ENCODE measurements around the gene MACC1.
"Not testable (repeated sequence)": the region's sequence is repeated elsewhere in the genome, so short reads cannot be mapped to it uniquely, and the experiment has no call there.

Gene MACC1

DNA sequence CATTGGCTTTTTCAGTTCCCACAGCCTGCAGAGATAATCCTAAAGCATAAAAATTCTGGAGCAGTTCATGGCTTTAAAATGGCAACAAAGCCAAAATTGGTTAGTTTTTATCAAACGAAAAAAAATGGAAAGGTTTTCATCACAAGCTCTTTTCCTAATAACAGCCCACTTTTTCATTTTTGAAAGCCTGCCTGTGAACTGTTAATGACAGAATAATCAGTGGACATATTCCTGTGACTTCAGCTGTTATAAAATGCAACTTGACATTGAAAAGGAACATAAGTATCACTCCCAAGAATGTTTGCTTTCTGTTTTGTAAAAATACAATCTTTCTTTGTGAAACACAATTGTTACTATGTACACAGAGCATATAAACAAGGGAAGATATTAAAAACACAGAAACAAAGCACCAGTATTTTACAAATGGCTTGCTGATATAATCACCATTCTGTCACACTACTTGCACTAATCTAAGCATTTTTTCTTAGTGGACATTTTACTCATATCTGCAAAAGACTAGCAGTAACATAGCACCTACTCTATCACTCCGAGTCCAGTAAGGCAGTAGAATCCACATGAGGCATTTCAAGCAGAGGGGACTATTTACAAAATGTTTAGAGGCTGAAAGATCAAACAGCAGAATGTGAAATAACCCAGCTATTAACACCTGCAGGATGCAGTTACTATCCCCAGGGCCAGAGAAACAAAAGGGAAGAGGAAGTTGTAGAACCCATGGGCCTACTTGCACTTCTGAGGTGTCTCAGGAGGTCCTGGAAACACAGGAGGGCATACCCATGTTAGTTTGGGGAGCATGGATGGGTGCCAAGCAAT, 26.4 kb downstream of the MACC1 start:
- DNase-seq (ENCODE audit: insufficient read length, low spot score) (no peak), FAIRE-seq (no peak)
- TF ChIP-seq, protein P1, sequence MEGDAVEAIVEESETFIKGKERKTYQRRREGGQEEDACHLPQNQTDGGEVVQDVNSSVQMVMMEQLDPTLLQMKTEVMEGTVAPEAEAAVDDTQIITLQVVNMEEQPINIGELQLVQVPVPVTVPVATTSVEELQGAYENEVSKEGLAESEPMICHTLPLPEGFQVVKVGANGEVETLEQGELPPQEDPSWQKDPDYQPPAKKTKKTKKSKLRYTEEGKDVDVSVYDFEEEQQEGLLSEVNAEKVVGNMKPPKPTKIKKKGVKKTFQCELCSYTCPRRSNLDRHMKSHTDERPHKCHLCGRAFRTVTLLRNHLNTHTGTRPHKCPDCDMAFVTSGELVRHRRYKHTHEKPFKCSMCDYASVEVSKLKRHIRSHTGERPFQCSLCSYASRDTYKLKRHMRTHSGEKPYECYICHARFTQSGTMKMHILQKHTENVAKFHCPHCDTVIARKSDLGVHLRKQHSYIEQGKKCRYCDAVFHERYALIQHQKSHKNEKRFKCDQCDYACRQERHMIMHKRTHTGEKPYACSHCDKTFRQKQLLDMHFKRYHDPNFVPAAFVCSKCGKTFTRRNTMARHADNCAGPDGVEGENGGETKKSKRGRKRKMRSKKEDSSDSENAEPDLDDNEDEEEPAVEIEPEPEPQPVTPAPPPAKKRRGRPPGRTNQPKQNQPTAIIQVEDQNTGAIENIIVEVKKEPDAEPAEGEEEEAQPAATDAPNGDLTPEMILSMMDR (IDR thresholded peaks at IDR 0.05; ENCODE audit: insufficient read depth, missing control alignments): no peak

DNA sequence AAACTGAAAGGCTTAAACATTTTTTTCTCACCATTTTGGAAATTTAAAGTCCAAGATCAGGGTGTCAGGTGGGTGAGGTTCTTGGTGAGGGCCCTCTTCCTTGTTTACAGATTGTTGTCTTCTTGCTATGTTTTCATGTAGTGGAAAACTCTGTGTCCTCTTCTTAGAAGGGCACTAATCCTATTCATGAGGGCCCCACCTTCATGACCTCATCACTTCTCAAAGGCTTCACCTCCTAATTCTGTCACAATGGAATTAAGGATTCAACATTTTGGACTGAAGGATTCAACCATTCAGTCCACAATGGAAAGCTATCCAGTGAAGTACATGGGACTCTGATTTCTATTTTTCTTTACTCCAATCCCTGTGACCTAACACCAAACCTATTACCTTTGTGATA, 27.3 kb downstream of the MACC1 start:
- TF ChIP-seq, protein P1 (IDR thresholded peaks at IDR 0.05; ENCODE audit: insufficient read depth, missing control alignments): no peak
- FAIRE-seq: no peak

DNA sequence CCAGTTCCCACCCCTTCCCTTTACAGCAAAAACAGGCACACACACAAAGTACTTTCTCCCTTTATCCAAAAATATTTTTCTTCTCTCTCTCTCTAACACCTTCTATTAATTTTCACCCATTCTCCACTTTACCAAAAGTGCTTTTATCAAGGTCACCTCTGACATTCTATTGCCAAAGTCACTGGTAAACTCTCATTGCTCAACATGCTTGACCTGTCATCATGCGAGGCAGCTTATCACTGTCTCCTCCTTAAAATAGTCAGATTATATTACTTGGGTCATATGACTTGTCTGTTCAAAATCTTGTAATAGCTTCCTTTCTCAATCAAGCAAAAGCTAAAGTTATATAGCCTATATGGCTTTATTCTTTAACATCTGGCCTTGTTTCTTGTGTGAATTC, 28.6 kb downstream of the MACC1 start:
- TF ChIP-seq, protein P1 (IDR thresholded peaks at IDR 0.05; ENCODE audit: insufficient read depth, missing control alignments): no peak
- DNase-seq (ENCODE audit: insufficient read length, low spot score) (no peak), FAIRE-seq (no peak)

More for the DNA sequence above, 27.3 kb downstream of the MACC1 start:
- DNase-seq (ENCODE audit: insufficient read length, low spot score): no peak

DNA sequence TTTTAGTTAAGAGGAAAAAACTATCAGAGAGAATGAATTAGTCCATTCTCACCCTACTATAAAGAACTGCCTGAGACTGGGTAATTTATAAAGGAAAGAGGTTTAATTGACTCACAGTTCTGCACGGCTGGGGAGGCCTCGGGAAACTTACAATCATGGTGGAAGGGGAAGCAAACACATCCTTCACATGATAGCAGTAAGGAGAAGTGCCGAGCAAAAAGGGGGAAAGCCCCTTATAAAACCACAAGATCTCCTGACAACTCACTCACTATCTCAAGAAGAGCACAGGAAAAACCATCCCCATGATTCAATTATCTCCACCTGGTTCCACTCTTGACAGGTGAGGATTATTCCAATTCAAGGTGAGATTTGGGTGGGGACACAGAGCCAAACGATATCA, 29.3 kb downstream of the MACC1 start:
- not testable (repeated sequence) for FAIRE-seq; DNase-seq (ENCODE audit: insufficient read length, low spot score)

DNA sequence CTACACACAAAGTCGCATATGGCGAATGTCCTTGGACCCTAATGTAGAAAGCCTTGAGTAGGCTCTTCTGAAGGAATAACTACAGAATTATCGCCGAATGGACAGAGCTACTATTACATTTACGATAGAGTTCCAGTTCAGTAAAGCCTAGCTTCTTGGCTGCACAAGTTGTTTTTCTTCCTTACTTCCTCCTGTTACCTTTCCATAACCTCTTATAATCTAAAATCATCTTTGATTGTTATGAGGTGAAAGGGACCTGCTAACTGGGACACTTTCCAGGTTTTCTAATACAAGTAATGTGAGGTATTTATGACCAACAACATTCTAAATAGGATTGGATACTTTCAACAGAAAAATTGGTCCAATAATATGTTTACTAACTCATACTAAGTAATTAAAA, 31.2 kb downstream of the MACC1 start:
- DNase-seq (ENCODE audit: insufficient read length, low spot score): no peak
- TF ChIP-seq, protein P1 (IDR thresholded peaks at IDR 0.05; ENCODE audit: insufficient read depth, missing control alignments): no peak
- FAIRE-seq: no peak

DNA sequence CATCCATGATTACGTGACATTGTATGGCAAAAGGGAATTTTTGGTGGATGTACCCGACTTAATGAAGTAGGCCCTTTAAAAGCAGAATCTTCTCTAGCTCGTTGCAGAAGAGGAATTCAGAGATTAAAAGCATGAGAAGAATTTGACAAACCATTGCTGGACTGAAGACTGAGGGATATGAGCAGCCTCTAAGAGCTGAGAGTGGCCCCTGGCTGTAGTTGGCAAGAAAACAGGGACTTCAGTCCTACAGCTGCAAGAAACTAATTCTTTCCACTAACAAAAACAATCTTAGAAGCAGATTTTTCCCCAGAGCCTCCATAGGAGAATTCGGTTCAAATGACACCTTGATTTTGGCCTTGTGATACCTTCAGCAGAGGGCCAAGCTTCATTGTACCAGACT, 34.1 kb downstream of the MACC1 start:
- DNase-seq (ENCODE audit: insufficient read length, low spot score) (no peak), FAIRE-seq (no peak)
- TF ChIP-seq, protein P1 (IDR thresholded peaks at IDR 0.05; ENCODE audit: insufficient read depth, missing control alignments): no peak

DNA sequence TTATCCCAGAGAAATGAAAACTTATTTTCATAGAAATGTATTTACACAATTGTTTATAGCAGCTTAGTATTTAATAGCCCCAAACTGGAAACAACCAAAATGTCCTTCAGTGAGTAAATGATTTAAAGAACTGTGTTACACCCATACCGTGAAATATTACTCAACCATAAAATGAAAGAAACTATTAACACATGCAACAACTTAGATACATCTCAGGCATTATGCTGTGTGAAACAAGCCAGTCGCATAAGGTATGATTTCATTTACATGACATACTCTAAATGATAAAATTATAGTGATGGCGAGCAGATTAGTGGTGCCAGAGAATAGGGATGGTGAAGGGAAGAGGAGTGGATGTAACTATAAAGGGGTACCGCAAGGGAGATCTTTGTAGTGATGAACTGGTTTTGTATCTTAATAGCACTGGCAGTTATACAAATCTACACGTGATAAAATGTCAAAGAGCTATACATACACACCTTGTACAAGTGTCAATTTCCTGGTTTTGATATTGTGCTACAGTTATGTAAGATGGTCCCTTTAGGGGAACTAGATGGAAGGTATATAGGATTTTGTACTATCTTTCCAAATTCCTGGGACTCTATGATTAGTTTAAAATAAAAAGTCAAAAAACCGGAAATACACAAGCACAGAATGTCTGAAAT, 40.5 kb downstream of the MACC1 start:
- DNase-seq (ENCODE audit: insufficient read length, low spot score) (no peak), FAIRE-seq (no peak)
- TF ChIP-seq, protein P1 (IDR thresholded peaks at IDR 0.05; ENCODE audit: insufficient read depth, missing control alignments): no peak
